Measurements from ENCODE around the gene PODN.

Gene PODN, protein sequence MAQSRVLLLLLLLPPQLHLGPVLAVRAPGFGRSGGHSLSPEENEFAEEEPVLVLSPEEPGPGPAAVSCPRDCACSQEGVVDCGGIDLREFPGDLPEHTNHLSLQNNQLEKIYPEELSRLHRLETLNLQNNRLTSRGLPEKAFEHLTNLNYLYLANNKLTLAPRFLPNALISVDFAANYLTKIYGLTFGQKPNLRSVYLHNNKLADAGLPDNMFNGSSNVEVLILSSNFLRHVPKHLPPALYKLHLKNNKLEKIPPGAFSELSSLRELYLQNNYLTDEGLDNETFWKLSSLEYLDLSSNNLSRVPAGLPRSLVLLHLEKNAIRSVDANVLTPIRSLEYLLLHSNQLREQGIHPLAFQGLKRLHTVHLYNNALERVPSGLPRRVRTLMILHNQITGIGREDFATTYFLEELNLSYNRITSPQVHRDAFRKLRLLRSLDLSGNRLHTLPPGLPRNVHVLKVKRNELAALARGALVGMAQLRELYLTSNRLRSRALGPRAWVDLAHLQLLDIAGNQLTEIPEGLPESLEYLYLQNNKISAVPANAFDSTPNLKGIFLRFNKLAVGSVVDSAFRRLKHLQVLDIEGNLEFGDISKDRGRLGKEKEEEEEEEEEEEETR
- long read RNA-seq, result 0 reads

DNA sequence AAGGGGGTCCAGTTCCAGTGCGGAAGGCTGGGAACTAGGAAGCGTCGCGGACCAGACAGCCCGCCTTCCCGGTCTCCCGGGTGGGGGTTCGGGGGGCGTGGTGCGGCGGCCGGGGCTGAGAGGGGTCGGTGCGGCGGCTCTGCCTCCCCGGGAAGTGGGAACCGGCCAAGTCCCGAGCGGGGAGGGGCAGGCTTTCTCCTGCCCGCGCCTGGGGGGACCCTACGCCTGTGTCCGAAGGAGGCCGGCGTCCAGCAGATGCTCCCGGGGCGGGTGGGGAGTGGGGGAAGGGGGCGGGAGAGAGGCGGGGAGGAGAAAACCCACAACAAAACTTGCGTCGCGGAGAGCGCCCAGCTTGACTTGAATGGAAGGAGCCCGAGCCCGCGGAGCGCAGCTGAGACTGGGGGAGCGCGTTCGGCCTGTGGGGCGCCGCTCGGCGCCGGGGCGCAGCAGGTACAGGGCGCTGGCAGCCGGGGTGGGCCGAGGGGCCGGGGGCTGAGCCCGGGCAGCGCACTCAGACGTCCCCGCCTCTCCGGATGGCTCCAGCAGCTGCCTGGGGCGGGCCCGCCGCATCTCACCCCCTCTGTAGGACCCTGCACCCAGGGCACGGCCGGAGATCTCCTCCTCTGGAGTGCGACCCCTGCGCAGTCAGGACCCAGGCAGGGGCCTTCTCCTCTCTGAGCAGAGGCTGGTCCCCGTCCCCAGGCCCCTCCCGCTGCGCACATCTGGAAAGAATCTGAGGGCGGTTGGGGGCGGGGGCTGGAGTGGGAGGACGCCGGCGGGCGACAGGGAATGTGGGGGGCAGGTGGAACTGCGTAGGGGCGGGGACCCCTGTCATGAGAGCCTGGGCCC, at the start of gene PODN:
PODN (plus strand) TSS at position 355 of the 849 bp plus-strand sequence. CDS start 7,643 bp downstream, outside the sequence.
- H3K27me3 ChIP-seq (ENCODE audit: insufficient read depth, poor library complexity, severe bottlenecking), result peaks cover 51% of the 10 kb centered on the region
- H3K27ac ChIP-seq (replicated peaks), result no peak within 1 kb of the TSS
- H3K4me3 ChIP-seq (replicated peaks; ENCODE audit: insufficient read depth, low read length), result no peak within 1 kb of the TSS

DNA sequence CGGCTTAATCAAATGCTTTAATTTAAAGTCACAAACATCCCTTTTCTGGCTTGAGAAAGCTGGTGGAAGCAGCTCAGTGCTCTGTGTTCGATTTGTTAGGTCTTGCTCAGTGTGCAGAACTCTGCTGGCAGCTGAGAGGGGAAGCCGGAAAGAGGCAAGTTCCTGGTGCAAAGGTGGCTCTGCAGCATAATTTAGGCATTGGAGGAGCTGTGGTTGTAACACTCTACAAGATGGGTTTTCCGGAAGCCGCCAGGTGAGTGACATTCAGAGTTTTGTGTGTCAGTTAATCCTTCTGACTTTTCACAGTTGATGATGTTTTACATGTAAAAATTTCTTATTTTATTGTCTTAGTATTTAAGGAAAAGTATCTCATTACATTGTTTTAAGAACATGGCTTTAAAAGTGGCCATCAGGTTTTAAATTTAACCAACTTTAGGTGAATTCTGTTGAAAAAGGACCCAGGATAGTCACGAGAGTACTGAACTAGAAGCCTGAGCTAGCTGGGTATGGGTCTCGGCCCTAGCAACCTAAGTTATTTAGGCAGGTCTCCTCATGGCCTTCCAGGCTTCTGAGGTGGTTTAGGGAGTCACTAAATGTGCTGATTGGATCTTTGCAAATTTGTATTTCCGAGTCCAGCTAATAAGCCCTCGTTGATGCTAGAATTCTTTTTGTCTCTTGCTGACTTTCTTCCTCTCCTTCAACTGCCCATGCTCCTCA, 47.1 kb upstream of the PODN start:
- peak overlapping the region; percentile 65 for H3K4me3 ChIP-seq (replicated peaks; ENCODE audit: insufficient read depth, low read length)
- TF ChIP-seq, protein P1, sequence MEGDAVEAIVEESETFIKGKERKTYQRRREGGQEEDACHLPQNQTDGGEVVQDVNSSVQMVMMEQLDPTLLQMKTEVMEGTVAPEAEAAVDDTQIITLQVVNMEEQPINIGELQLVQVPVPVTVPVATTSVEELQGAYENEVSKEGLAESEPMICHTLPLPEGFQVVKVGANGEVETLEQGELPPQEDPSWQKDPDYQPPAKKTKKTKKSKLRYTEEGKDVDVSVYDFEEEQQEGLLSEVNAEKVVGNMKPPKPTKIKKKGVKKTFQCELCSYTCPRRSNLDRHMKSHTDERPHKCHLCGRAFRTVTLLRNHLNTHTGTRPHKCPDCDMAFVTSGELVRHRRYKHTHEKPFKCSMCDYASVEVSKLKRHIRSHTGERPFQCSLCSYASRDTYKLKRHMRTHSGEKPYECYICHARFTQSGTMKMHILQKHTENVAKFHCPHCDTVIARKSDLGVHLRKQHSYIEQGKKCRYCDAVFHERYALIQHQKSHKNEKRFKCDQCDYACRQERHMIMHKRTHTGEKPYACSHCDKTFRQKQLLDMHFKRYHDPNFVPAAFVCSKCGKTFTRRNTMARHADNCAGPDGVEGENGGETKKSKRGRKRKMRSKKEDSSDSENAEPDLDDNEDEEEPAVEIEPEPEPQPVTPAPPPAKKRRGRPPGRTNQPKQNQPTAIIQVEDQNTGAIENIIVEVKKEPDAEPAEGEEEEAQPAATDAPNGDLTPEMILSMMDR (IDR thresholded peaks at IDR 0.05; ENCODE audit: insufficient read depth, low read length), result no peak
- TF ChIP-seq GABPA (IDR thresholded peaks at IDR 0.05; ENCODE audit: low read depth), result peak; percentile 51; the same call in 1 of the 2 replicates
- peak; percentile 41; the same call in 1 of the 2 replicates for TF ChIP-seq SPI1 (IDR thresholded peaks at IDR 0.05; ENCODE audit: borderline replicate concordance, low read depth)
- peak; percentile 71 for TF ChIP-seq POLR2AphosphoS5 (IDR thresholded peaks at IDR 0.05; ENCODE audit: low read depth)
- TF ChIP-seq, protein P2, sequence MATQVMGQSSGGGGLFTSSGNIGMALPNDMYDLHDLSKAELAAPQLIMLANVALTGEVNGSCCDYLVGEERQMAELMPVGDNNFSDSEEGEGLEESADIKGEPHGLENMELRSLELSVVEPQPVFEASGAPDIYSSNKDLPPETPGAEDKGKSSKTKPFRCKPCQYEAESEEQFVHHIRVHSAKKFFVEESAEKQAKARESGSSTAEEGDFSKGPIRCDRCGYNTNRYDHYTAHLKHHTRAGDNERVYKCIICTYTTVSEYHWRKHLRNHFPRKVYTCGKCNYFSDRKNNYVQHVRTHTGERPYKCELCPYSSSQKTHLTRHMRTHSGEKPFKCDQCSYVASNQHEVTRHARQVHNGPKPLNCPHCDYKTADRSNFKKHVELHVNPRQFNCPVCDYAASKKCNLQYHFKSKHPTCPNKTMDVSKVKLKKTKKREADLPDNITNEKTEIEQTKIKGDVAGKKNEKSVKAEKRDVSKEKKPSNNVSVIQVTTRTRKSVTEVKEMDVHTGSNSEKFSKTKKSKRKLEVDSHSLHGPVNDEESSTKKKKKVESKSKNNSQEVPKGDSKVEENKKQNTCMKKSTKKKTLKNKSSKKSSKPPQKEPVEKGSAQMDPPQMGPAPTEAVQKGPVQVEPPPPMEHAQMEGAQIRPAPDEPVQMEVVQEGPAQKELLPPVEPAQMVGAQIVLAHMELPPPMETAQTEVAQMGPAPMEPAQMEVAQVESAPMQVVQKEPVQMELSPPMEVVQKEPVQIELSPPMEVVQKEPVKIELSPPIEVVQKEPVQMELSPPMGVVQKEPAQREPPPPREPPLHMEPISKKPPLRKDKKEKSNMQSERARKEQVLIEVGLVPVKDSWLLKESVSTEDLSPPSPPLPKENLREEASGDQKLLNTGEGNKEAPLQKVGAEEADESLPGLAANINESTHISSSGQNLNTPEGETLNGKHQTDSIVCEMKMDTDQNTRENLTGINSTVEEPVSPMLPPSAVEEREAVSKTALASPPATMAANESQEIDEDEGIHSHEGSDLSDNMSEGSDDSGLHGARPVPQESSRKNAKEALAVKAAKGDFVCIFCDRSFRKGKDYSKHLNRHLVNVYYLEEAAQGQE (IDR thresholded peaks at IDR 0.05; ENCODE audit: insufficient replicate concordance, low read depth), result peak; percentile 47
- H3K27ac ChIP-seq (replicated peaks), result peak overlapping the region; percentile 61
- DNase-seq (ENCODE audit: low read depth in 1 of 2, low spot score in 1 of 2), result peak; percentile 94
- no peaks in the 10 kb centered on the region for H3K27me3 ChIP-seq (ENCODE audit: insufficient read depth, poor library complexity, severe bottlenecking)

More for the DNA sequence above, at the start of gene PODN:
- TF ChIP-seq SPI1 (IDR thresholded peaks at IDR 0.05; ENCODE audit: borderline replicate concordance, low read depth), result no peak
- TF ChIP-seq, protein P2 (IDR thresholded peaks at IDR 0.05; ENCODE audit: insufficient replicate concordance, low read depth), result no peak
- TF ChIP-seq, protein P1 (IDR thresholded peaks at IDR 0.05; ENCODE audit: insufficient read depth, low read length), result no peak
- no peak for TF ChIP-seq POLR2AphosphoS5 (IDR thresholded peaks at IDR 0.05; ENCODE audit: low read depth)
- no peak for DNase-seq (ENCODE audit: low read depth in 1 of 2, low spot score in 1 of 2)

DNA sequence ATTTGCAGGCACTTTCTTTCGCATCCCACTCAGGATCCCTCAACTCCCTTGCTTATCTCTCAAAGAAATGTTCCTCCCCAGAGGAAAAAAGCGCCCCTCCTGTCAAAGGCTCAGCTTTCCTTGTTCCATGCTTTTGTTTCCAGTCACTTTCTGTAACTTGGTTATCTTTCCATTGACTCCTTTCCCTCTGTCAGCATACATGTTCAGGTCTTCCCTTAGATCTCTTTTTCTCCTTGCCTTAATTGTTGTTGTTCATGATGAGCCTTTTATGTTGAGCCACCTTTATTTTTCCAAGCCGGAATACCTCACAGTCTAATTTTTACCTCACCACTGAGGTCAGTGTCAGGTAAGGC, 46.5 kb upstream of the PODN start:
- no peak for DNase-seq (ENCODE audit: low read depth in 1 of 2, low spot score in 1 of 2)
- Histone ChIP-seq H3K27ac (replicated peaks) (peak overlapping the region; percentile 61), H3K4me3 (replicated peaks; ENCODE audit: insufficient read depth, low read length) (peak overlapping the region; percentile 65), H3K27me3 (ENCODE audit: insufficient read depth, poor library complexity, severe bottlenecking) (no peaks in the 10 kb centered on the region)
- TF ChIP-seq, protein P1 (IDR thresholded peaks at IDR 0.05; ENCODE audit: insufficient read depth, low read length), result no peak
- TF ChIP-seq SPI1 (IDR thresholded peaks at IDR 0.05; ENCODE audit: borderline replicate concordance, low read depth) (no peak), GABPA (IDR thresholded peaks at IDR 0.05; ENCODE audit: low read depth) (no peak), POLR2AphosphoS5 (IDR thresholded peaks at IDR 0.05; ENCODE audit: low read depth) (no peak)
- TF ChIP-seq, protein P2 (IDR thresholded peaks at IDR 0.05; ENCODE audit: insufficient replicate concordance, low read depth), result no peak

All from HL-60 (cell line).